IPS-20b (cell line): ENCODE results near the gene RAMACL.

ENCODE experiments used
- H3K27ac ChIP-seq: one replicate; pipeline ENCODE4 v1.5.1; 2013; ENCODE audit warnings: low read length
- H3K27me3 ChIP-seq: 2 replicates; pipeline ENCODE4 v1.6.1; 2013; ENCODE audit warnings: mild to moderate bottlenecking, low read length, inconsistent platforms; ENCODE audit not compliant: insufficient read depth
- H3K36me3 ChIP-seq: 2 replicates; pipeline ENCODE4 v1.6.1; 2013; ENCODE audit warnings: low read depth, mild to moderate bottlenecking, inconsistent platforms, low read length, moderate library complexity; ENCODE audit not compliant: insufficient read depth
- H3K4me1 ChIP-seq: 2 replicates; pipeline ENCODE4 v1.6.1; 2013; ENCODE audit warnings: mild to moderate bottlenecking, control low read depth, inconsistent platforms, low read length, moderate library complexity; ENCODE audit not compliant: insufficient read depth
- H3K4me3 ChIP-seq: 2 replicates; pipeline ENCODE4 v1.5.1; 2013; ENCODE audit warnings: mild to moderate bottlenecking, low read length, inconsistent platforms
- H3K9ac ChIP-seq: 2 replicates; pipeline ENCODE4 v1.6.1; 2013; ENCODE audit warnings: low read depth, mild to moderate bottlenecking, inconsistent platforms, low read length, moderate library complexity
- H3K9me3 ChIP-seq: 2 replicates; pipeline ENCODE4 v1.6.1; 2013; ENCODE audit warnings: mild to moderate bottlenecking, low read depth, low read length, inconsistent platforms; ENCODE audit not compliant: insufficient read depth

RAMACL gene

DNA sequence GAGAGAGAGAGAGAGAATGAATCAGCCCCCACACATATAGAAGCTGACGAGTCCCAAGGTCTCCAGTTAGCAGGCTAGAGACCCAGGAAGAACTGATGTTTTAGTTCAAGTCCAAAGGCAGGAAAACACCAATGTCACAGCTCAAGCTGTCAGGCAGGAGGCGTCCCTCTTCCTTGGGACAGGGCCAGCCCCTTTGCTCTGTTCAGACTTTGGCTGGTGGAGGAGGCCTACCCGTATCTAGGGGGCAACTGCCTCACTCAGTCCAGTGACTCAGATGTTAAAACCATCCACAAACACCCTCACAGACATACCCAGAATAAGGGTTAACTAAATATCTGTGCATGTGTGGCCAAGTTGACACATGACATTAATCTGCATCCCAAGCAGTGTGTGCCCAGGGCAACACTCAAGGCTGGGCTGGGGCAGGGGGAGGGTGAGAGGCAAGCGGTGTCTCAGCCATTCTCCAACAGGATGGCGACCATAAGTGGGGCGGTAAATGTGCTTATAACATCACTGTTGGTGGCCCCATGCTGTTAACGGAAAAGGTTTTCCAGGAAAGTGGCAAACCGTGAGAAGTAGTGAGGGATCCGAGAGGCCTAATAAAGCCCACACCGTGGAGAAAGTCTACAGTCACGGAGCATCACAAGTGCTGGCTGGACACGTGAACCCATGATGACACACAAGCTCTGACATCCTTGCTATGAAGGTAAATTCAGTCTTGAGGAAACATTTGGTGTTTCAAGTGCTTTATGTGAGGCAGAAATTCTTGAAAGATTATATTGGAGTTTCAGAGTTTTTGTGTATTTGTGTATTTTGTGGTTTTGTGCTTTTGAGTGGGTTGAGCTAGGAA is 28.1 kb downstream of the RAMACL start:
- no peak overlapping the region for H3K4me3 ChIP-seq
- no peak overlapping the region for H3K9ac ChIP-seq
- H3K27ac ChIP-seq: no peak overlapping the region
- H3K27me3 ChIP-seq: no peaks in the 10 kb centered on the region
- no peaks in the 10 kb centered on the region for H3K36me3 ChIP-seq
- H3K4me1 ChIP-seq: peaks cover 4% of the 10 kb centered on the region; the same call in 1 of the 2 replicates
- H3K9me3 ChIP-seq: no peaks in the 10 kb centered on the region

DNA sequence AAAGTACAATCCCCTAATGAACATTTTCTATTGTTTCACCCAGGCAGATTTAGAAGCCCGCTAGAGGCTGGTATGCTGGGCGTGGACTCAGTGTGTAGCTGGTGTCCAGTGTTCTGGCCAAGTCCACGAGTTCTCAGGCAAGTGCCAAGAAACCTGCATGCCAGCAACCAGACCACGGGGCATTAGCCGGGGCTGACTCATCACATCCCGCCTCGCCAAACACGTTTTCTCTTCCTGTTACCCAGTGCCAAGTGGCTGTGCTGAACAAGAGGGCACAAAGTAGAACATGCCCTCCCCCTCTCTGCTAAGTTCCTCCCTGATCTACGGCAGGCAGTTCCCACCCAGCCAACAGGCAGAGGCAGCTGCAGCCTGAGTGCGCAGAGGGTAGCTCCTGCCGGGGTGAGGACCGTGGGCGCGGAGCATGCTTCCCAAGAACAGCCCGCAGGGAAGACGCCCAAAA is 29.6 kb downstream of the RAMACL start:
- Histone ChIP-seq H3K9ac (no peak overlapping the region), H3K9me3 (no peaks in the 10 kb centered on the region), H3K4me3 (no peak overlapping the region), H3K4me1 (peaks cover 12% of the 10 kb centered on the region; the same call in 1 of the 2 replicates), H3K36me3 (no peaks in the 10 kb centered on the region), H3K27me3 (no peaks in the 10 kb centered on the region), H3K27ac (no peak overlapping the region)

DNA sequence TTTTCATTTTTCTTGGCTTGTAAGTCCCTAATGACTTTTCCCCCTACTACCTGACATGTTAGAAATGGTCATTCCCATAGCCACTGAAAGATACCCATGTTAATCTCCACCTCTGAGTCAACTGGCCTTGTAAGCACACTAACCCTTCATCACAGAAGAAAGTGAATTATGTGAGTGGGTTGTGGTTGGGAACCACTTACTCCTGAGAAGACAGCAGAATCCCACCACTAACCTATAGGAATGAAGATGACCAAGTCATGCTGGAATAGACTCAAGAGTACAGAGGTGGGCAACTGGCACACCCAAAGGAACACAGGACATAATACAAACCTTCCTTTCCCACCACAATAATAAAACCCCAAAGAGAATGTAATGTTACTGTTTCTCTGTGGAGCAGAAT is 30.1 kb downstream of the RAMACL start:
- no peaks in the 10 kb centered on the region for H3K27me3 ChIP-seq

DNA sequence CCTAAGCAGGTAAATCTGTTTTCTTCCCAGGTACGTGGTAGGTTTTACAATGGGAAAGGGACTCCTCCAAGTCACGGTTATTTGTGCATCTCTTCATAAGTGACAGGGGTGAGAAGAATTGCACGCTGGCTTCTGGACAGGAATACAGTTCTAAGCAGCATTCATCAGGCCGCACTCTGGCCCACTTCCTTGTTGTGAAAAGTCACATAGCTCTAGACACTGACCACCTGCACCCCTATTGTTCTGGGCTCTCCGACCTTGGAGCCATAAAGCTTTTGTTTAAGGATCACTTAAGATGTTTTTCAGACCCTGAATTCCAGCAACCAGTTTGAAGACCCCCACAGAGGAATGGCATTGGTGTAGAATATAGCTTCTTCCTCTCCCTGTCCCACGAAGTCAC is 31.4 kb downstream of the RAMACL start:
- Histone ChIP-seq H3K4me1 (peaks cover 17% of the 10 kb centered on the region; the same call in 1 of the 2 replicates), H3K36me3 (no peaks in the 10 kb centered on the region), H3K9me3 (no peaks in the 10 kb centered on the region), H3K27ac (no peak overlapping the region), H3K9ac (no peak overlapping the region), H3K4me3 (no peak overlapping the region), H3K27me3 (no peaks in the 10 kb centered on the region)

More for the DNA sequence above, 30.1 kb downstream of the RAMACL start:
- peaks cover 14% of the 10 kb centered on the region; the same call in 1 of the 2 replicates for H3K4me1 ChIP-seq
- no peak overlapping the region for H3K27ac ChIP-seq
- no peak overlapping the region for H3K4me3 ChIP-seq
- no peak overlapping the region for H3K9ac ChIP-seq
- H3K36me3 ChIP-seq: no peaks in the 10 kb centered on the region
- no peaks in the 10 kb centered on the region for H3K9me3 ChIP-seq

DNA sequence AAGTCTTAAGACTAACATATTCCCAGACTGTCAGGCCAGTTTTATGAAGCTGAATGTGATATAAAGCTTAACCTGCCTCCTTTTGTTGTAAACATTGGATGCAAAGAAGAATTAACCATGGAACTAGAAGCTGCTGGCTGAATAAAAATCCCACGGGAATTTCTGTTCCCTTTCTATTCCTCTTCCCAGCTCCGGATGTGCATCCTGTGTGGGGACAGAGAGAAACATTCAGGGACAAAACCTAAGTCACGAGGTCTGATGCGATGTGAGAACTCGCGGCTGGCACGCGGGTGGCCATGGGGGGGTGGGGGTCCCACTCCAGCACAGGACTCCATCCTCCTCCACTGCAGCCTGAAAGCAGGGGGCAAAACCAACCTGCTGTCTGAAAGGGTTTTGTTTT is 32.2 kb downstream of the RAMACL start:
- H3K4me3 ChIP-seq: no peak overlapping the region
- no peak overlapping the region for H3K27ac ChIP-seq
- no peaks in the 10 kb centered on the region for H3K9me3 ChIP-seq
- H3K27me3 ChIP-seq: no peaks in the 10 kb centered on the region
- peaks cover 17% of the 10 kb centered on the region; the same call in 1 of the 2 replicates for H3K4me1 ChIP-seq
- H3K36me3 ChIP-seq: no peaks in the 10 kb centered on the region
- no peak overlapping the region for H3K9ac ChIP-seq

DNA sequence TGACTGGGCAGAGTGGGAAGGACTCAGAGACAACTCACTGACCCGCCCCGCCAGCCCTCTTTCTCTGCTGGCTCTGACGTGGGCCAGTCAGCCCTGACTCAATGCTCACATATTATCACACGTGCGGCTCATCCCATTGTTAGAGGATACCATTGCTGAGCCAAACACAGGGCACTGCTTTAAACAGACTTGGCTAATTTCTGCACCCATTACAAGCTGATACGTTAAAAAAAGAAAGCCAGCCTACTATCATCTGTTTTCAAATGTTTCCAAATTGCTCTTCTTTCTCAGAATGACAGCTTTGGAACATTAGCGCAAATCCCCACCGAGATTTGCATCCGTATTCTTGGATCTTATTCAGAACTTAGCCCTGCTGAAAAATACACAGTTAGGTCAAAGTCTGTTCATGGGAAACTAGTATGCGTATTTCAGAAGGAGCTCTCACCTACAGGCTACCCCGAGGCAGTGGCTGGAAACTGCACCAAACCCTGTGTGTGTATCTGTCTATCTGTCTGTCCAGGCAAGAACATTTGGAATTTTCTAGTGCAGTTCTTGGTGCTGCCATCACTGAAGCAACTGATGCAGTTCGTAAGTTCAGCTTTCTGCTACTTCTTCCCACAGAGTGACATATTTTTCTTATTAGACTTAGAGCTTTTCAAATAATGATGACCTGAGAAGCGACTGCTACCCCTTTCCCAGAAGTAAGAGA is 32.8 kb downstream of the RAMACL start:
- H3K4me3 ChIP-seq: no peak overlapping the region
- no peak overlapping the region for H3K9ac ChIP-seq
- H3K27ac ChIP-seq: no peak overlapping the region
- H3K36me3 ChIP-seq: no peaks in the 10 kb centered on the region
- no peaks in the 10 kb centered on the region for H3K27me3 ChIP-seq
- H3K4me1 ChIP-seq: peaks cover 17% of the 10 kb centered on the region; the same call in 1 of the 2 replicates
- no peaks in the 10 kb centered on the region for H3K9me3 ChIP-seq

DNA sequence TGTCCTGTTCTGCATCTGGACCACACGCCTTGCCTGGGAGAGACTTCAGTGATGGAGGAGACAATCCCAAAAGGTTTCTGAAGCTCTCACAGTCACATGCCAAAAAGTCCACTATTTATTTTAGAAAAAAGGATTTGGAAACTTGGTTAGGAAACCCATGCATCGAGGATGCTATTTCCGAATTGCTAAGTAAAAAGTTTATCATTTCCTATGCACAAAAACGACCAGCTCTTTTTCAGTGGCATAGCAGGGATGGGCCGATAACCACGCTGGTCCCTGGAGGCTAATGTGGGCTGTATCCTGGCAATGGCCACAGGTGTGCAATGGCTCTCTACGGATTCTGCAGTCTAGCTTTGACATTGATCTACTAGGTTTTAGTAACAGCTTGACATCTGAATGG is 33.9 kb downstream of the RAMACL start:
- Histone ChIP-seq H3K36me3 (no peaks in the 10 kb centered on the region), H3K27ac (no peak overlapping the region), H3K4me3 (no peak overlapping the region), H3K9ac (no peak overlapping the region), H3K9me3 (no peaks in the 10 kb centered on the region), H3K4me1 (peaks cover 17% of the 10 kb centered on the region; the same call in 1 of the 2 replicates), H3K27me3 (no peaks in the 10 kb centered on the region)

DNA sequence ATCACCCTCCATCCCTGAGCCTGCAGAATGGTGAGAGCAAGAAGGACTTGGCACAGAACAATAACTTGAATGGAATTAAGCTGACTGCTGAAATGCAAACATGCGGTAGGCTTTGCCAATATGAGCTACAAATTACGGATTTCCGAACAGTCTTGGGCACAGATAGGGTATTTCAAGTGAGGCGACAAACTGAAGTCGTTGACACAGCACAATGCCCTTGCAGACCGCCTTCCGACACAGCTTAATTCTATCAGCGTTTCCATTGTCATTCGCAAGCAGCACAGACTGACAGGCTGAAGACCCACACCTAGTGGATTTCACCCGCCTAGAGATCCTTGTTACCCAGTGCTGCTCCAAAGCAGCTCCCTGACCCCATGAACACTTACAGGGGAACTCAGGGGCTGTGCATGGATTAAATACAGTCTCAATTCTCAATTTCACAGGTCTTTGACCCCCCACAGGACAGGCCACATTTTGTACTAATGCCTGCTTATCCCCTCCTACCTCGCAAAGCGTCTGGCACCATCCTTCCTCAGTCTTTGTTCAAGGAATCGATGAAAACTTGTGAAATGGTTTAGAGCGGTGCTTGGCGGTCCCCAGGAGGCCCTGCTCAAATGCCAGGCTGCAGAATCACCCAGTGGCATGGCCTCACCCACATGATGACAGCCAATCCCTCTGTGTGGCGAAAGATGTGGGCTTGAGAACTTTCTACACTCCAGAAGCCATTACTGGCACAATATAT is 34.6 kb downstream of the RAMACL start:
- Histone ChIP-seq H3K27me3 (no peaks in the 10 kb centered on the region), H3K4me1 (peaks cover 17% of the 10 kb centered on the region; the same call in 1 of the 2 replicates), H3K9me3 (no peaks in the 10 kb centered on the region), H3K9ac (no peak overlapping the region), H3K36me3 (no peaks in the 10 kb centered on the region), H3K27ac (no peak overlapping the region), H3K4me3 (no peak overlapping the region)

GRCh38 chr6:166546653-166547052 is 39.8 kb downstream of the RAMACL start:
- Histone ChIP-seq H3K9me3 (no peaks in the 10 kb centered on the region), H3K9ac (no peak overlapping the region), H3K27me3 (no peaks in the 10 kb centered on the region), H3K27ac (no peak overlapping the region), H3K4me3 (no peak overlapping the region), H3K36me3 (no peaks in the 10 kb centered on the region), H3K4me1 (peaks cover 18% of the 10 kb centered on the region; the same call in 1 of the 2 replicates)

GRCh38 chr6:166545156-166546034 is 41.1 kb downstream of the RAMACL start:
- Histone ChIP-seq H3K9me3 (no peaks in the 10 kb centered on the region), H3K27ac (no peak overlapping the region), H3K27me3 (no peaks in the 10 kb centered on the region), H3K4me3 (no peak overlapping the region), H3K9ac (no peak overlapping the region), H3K36me3 (no peaks in the 10 kb centered on the region), H3K4me1 (peaks cover 22% of the 10 kb centered on the region)

- Histone ChIP-seq H3K27ac (no peak overlapping the region), H3K4me3 (no peak overlapping the region), H3K4me1 (peaks cover 31% of the 10 kb centered on the region), H3K9ac (no peak overlapping the region), H3K9me3 (no peaks in the 10 kb centered on the region), H3K27me3 (no peaks in the 10 kb centered on the region), H3K36me3 (no peaks in the 10 kb centered on the region)
These were observed 42.2 kb downstream of the RAMACL start for GRCh38 chr6:166544296-166544605.
